PFSK-1 (cell line): ENCODE data around the gene LRRC42.

Experiments
- POLR2AphosphoS5 ChIP-seq: IDR thresholded peaks from 2 replicates; pipeline ENCODE4 v1.6.1; 2012; ENCODE audit warnings: low read depth, mild to moderate bottlenecking, control low read depth, low read length, moderate library complexity
- SIN3A ChIP-seq: IDR thresholded peaks from 2 replicates; pipeline ENCODE4 v1.6.1; 2012; ENCODE audit warnings: mild to moderate bottlenecking, low read length, moderate library complexity, borderline replicate concordance; ENCODE audit not compliant: insufficient read depth
- TF ChIP-seq, protein P1 (sequence below), 2 experiments: IDR thresholded peaks; 2 replicates each; pipeline versions ENCODE4 v1.6.1 to v1.8.0; 2011 to 2012; ENCODE audit warnings: low read depth in 2 of 2, low read length in 2 of 2, control low read depth in 1 of 2, inconsistent platforms in 1 of 2, mild to moderate bottlenecking in 1 of 2, moderate library complexity in 1 of 2; ENCODE audit not compliant: insufficient read depth in 1 of 2

DNA sequence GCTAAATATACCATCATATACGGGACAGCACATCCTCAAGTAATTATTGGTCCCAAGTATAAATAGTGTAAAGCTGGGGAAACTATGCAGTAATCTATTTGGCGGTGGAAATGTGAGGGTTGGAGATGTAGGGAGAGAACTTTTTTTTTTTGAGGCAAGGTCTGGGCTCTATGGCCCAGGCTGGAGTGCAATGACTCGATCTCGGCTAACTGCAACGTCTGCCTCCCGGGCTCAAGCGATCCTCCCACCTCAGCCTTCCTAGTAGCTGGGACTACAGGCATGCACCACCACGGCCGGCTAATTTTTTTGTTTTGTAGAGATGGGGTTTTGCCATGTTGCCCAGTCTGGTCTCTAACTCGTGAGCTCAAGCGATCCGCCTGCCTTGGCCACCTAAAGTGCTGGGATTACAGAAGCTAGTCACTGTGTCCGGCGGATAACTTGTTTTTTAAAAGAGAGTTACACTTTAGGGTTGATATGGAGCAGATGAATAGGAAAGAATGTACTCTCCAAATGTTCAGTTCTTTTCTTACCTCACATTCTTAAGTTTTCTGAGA is 2.6 kb upstream of the LRRC42 start:
- TF ChIP-seq, protein P1, sequence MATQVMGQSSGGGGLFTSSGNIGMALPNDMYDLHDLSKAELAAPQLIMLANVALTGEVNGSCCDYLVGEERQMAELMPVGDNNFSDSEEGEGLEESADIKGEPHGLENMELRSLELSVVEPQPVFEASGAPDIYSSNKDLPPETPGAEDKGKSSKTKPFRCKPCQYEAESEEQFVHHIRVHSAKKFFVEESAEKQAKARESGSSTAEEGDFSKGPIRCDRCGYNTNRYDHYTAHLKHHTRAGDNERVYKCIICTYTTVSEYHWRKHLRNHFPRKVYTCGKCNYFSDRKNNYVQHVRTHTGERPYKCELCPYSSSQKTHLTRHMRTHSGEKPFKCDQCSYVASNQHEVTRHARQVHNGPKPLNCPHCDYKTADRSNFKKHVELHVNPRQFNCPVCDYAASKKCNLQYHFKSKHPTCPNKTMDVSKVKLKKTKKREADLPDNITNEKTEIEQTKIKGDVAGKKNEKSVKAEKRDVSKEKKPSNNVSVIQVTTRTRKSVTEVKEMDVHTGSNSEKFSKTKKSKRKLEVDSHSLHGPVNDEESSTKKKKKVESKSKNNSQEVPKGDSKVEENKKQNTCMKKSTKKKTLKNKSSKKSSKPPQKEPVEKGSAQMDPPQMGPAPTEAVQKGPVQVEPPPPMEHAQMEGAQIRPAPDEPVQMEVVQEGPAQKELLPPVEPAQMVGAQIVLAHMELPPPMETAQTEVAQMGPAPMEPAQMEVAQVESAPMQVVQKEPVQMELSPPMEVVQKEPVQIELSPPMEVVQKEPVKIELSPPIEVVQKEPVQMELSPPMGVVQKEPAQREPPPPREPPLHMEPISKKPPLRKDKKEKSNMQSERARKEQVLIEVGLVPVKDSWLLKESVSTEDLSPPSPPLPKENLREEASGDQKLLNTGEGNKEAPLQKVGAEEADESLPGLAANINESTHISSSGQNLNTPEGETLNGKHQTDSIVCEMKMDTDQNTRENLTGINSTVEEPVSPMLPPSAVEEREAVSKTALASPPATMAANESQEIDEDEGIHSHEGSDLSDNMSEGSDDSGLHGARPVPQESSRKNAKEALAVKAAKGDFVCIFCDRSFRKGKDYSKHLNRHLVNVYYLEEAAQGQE (IDR thresholded peaks at IDR 0.05; ENCODE audit: insufficient read depth in 1 of 2, low read depth in 2 of 2, low read length in 2 of 2), result no peak
- TF ChIP-seq POLR2AphosphoS5, result no peak
- TF ChIP-seq SIN3A, result no peak
